Cerebellar nuclear complex (tissue), 1 donor: Measurements from ENCODE around the gene IL16.

ENCODE experiments used
- DNase-seq, 2 experiments: peaks; one replicate each; lab custom pipeline; 2025; lab: John Stamatoyannopoulos, UW

IL16 gene

DNA sequence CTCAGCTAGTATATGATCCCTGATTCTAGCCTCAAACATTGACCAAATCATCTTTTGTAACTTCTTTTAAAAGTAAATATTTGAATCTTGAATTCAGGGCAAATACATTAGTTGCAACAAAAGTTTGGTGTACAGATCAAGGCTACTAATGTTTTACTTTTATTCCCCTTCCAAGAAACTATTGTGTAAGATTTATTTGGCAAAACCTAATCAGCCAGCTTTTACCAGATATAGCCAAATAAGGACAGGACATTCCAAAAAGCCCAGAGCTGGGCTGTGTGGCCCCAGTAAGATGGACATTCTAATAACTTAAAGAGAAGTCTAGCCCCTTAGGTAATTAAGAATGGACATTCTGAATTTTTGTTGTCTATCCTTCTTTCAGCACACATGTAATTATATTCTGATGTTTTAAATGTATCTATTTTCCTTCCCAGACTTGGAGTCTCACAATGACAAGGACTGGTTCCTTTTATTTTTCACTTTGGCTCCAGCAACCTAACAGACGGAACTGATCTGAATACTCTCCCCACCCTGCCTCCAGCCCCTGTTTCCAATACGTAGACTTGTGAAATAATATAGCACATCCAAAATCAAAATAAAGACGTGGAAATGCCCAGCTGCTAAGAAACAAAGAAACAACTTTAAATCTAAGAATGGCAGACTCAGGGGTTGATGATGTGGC, 79.2 kb downstream of the IL16 start:
- DNase-seq = no peak

DNA sequence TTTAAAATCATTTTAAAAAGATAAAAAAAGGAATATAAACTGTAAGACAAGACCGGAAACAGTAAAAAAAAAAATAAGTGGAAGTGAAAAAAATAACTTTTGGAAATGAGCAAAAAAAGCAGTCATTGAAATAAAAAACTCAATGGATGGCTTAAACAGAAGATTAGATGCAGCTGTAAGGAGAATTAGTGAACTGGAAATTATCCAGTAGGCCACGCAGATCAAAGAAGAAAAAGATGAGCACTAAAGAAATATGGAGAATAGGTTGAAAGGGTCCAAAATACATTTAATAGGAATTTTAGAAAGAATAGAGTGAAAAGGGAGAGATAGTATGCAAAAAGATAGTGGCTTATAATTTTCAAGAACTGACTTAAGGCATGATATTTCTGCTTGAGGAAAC, 80.3 kb downstream of the IL16 start:
- no peak for DNase-seq

DNA sequence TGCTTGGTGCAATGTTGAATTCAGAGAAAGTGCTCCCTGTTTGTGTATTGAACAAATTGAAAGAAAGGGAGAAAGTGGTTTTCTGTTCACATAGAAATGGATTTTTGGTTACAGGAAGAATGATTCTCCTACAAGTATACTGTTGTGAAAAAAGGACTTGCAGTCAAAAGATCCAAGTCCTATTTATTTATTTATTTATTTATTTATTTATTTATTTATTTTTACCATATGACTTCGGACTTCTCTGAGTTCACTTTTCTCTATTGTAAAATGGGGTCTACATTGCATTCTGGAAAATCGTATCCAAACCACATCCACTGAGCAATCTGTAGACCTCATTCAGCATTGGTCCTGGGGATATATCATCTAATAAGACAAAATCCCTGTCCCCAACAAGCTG, 81.2 kb downstream of the IL16 start:
- DNase-seq = no peak

DNA sequence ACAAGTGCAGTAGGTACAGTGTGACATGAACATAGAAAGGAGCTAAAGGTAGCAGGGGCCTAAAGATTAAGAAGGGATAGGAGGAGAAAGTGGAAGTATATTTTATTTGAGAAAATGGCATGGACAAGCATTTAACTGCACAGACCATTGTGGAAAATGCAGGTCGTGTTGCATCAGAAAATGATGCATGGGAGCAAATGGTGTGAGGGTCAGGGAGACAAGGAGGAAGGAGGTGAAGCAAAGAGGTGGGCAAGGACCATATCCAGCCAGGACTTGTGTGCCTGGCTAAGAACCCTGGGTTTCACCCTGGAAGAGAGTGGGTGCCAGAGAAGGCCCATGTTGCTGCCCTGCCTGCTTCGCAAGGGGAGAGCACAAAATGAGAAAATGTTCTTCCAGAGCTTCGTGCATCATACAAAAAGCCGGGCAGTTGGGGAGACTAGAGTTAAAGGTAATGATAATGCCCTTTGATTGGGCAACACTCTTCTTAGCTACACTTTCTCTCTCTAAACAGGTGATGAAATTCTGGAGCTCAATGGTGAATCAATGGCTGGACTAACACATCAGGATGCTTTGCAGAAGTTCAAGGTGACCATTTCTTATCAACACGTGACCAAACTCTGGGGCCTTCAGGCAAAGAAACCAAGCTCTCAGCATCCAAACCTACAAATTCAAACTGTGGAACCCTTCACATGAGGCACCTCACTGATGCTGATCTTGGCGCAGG, 81.8 kb downstream of the IL16 start:
- DNase-seq = no peak

DNA sequence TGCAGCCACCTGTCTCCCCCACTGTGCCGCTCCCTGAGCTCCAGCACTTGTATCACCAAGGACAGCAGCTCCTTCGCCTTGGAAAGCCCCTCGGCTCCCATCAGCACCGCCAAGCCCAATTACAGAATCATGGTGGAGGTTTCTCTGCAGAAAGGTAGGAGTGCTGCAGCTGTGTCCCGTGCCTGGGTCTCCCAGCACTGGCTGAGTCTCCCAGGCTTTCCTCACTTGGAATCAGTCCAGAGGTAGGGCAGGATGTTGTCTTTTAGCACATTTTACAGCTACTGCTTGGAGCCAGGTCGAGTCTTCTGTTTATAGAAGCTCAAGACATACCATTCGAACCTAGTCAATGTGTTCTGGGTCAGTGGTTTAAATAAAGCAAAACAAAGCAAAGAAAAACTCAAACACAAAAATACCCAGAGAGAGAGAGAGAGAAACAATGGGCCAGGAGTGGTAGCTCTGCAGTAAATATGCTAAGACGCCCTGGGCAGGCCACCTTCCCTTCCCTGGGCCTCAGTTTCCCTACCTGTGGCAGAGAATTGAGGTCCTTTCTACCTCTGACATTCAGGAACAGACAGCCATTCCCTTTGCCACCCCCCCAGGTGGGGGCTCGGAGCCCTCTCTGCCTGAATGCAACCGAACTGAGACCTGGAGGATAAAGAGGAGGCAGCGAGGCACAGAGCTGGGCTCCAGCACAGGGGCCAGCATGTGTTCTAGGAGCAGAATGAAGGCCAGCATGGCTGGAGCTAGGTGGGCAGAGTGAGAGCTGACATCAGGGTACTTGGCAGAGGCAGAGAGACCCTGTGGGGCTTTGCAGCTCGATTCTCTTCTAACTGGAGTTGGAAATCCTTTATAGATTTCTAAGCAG, 83.2 kb downstream of the IL16 start:
- DNase-seq = no peak

DNA sequence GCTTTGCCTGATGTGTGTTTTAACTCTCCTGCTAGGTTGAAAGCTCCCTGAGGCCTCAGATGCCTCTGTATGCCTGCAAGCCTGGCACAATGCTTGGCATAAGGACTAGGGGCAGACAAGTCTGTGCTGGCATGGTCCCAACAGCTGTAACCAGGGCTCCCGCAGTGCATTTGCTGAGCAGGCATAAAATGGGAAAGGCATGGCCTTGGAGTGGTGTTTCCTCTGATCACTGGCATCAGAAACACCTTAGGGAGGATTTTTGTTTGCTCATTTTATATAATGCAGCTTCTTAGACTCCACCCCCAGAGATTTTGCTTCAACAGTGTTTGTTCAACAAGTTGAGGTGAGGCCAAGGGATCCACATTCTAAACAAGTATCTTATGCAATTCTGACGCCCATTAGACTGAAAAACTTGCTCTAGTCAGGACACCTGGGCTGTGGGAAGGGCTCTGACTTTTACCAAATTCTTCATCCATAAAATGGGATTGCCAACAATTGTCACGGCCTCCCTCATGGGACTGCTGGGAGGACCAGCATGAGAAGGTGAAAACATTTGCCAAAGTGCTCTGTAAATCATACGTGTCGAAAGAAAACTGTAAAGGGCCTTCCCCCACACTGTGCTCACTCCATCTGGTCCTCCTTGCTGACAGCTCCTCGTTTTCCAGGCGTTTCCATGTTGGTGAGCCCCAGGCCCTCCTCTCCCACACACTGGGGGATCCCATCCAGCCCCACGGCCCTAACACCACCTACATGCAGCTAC, 84.2 kb downstream of the IL16 start:
- no peak for DNase-seq

DNA sequence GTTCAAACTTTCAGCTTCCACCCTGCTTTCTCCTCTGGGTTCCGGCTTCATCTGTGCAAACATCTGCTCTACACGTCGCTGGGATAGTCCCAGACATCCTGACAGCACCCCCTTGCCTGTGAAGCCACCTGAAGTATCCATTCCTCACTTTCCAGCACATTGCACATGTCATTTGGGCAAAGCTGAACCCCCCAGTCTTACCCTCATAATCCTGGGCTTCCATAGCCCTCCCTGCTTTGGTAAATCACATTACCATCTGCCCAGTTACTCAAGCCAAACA, 84.7 kb downstream of the IL16 start:
- no peak for DNase-seq

DNA sequence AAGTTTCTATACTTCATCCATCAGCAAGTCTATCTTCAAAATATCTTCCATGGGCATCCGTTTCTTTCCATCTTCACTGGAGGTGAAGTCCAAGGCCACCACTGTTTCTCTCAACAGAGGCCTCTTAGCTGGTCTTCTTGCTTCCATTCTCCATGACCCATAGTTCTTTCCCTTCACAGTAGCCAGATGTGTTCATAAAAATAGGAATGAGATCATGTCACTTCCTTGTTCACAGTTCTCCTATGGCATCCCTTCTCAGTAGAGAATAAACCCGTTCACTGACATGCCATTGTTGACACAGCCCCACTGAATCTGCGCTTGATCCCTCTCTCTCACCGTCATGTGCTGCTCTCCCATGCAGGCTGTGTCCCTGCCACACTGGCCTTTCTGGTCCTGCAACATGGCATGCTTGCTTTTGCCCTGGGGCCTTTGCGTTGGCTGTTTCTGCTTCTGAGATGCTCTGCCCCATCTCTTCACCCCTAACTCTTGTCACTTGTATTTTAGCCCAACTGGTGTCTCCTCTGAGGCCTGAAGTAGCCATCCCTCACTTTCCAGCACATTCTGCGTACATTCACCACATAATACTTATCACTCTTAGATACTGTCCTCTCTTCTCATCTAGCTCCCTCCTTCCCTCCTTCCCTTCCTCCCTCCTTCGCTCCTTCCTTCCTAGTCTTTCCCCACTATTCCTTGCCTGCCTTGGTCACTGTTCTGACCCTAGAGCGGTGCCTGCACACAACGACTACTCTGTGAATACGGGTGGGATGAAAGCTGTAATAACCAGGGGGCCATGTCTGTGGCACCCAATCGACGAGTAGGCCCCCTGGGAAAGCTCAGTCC, 85.3 kb downstream of the IL16 start:
- no peak for DNase-seq

DNA sequence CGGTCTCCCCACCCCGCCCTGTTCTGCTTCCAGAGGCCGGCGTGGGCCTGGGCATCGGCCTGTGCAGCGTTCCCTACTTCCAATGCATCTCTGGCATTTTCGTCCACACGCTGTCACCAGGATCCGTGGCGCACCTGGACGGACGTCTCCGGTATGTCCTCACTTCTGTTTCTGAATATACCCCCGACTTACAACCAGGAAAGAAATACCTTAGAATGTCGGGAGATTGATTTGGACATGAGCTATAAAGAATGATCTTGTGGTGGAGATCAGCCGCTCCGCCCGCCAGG, 85.9 kb downstream of the IL16 start:
- no peak for DNase-seq

DNA sequence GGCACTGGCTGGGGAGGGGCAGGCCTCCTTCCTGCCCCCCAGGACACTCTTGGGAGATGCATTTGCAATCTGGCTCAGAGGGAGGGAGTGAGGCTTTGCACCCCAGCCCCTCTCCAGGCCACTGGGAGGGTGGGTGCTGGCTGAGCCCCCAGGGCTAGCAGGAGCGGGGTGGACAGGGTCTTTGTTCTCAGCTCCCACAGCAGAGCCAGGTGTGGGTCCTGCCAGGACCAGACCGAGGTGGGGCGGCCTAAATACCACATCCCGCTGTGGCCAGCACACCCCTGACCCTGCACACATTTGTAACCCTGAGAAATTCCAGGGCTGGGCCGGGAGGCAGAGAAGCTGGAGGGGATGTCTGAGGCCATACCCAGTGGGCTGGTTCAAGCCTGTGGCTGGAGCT, 86.2 kb downstream of the IL16 start:
- no peak for DNase-seq

DNA sequence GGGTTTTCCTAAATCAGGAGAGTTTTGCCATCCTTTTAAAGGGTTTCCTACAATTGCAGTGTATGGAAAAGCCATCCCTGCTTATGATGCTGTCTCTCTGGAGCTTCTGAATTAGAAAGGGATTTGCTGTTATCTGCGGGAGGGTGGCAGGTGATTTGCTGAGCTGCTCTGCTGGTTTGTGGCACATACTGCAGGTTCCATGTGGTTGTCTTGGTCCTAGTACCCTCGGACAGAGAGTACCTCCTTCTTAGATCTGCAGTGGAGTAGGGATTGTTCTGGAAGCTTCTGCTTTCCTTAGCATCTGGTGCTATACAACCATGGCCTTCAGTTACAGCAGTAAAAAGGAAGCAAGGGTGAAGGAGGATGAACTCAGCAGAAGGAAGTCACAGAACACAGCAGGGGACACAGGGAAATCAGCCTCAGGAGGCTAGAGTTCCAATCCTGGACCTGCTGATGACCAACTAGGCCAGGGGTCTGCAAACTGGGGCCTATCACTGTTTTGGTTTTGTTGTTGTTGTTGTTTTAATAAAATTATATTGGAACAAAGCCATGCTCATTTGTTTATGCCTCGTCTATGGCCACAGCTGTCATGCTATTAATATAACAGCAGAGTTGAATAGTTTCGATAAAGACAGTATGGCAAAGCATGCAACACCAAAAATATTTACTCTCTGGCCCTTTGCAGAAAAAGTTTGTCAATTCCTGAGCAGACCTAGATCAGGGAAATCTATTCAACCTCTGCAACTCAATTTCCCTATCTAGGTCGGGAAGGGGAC, 87.8 kb downstream of the IL16 start:
- no peak for DNase-seq

DNA sequence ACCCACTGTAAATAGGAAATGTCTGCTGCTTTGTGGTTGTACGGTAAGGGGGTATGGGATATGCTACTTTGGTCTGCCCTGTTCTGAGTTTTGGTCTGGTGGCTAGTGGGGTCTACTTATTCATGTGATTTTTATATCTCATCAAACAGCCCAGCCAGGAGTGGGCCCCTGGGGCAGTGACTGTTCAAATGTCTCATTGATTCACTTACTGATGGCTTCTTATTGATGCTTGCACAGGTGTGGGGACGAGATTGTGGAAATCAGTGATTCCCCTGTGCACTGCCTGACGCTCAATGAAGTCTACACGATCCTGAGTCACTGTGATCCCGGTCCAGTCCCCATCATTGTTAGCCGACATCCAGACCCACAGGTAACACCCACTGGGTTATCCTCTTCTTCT, 88.8 kb downstream of the IL16 start:
- no peak for DNase-seq

DNA sequence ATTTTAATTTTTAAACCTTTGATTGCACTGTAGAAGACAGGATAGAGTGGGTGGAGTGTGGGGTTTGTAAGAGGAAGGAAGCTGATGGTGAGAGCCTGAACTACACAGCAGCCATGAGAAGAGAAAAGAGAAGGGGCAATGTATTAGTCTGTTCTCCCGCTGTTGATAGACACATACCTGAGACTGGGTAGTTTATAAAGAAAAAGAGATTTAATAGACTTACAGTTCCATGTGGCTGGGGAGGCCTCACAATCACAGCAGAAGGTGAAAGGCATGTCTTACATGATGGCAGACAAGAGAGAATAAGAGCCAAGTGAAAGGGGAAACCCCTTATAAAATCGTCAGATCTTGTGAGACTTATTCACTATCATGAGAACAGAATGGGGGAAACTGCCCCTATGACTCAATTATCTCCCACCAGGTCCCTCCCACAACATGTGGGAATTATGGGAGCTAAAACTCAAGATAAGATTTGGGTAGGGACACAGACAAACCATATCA, 90.0 kb downstream of the IL16 start:
- no peak for DNase-seq

DNA sequence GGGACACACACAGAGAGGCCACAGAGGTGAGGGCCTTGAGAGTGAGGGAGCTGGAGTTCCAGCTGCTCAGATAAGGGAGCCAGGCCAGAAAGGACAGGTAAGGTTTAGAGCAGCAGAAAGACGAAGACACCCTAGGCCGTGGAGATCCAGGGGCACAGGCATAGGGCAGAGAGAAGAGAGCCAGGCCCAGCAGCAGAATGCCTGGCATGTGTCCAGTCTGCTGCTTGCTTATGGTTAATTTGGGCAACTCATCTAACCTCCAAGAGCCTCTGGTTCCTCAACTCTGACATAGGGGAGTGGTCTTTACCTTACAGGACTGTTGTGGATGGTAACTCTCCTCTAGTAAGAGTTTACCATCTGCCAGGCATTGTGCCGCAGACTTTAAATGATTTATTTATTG, 91.4 kb downstream of the IL16 start:
- DNase-seq = no peak

DNA sequence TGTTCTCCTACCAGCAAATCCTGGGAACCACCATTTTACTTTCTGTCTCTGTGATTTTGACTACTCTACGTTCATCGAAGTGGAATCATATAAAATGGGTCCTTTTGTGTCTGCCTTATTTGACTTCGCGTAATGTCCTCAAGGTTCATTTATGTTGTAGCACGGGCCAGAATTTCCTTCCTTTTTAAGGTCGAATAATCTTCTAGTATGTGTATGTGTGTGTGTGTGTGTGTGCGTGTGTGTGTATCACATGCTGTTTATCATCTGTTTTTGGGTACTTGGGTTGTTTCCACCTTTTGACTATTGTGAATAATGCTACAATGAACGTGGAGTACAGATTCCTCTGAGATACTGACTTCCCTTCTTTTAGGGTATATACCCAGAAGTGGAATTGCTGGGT, 91.9 kb downstream of the IL16 start:
- DNase-seq = no peak

DNA sequence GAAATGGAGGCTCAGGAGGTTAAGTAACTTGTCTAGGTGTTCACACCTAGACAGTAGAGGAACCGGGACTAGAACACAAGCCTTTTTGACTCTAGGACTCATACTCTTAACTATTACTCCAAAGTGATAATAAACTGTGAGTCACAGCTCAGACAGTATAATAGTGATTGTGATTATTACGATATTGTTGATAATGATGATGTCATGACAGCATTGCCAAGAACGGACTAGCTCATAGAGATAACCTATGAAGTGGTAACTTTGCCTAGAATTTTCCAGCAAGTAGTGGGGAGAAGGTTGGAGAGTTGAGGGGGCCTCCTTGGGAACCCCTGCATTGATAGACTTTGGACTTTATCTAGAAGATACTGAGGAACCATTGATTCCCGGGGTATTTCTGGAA, 93.2 kb downstream of the IL16 start:
- no peak for DNase-seq

DNA sequence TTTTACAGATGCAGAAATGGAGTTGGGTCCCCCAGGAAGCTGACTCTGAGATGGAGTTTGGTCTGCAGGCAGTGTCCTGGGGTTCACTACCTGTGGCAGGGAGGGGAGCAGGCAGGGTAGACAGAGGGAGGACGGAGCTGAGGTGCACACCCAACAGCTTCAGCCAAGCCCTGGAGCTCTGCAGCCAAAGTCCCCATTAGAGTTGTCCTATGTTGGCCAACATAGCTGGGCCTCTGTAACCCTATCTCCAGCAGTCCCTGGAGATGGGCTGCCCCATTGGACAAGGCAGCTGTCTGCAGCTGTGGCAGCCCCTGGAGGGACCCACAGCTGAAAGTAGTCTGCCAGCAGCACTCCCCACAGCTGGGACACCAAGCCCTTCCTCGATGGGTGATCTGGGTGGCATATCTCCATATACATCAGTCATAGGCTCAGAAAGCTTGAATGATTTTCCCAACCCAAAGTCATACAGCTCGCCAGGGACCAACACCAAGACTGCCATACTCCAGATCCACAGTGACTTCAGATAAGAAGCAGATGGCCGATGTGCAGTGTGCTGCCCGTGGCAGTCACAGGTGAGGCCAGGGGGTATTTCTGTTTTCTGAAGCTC, 95.3 kb downstream of the IL16 start:
- no peak for DNase-seq

DNA sequence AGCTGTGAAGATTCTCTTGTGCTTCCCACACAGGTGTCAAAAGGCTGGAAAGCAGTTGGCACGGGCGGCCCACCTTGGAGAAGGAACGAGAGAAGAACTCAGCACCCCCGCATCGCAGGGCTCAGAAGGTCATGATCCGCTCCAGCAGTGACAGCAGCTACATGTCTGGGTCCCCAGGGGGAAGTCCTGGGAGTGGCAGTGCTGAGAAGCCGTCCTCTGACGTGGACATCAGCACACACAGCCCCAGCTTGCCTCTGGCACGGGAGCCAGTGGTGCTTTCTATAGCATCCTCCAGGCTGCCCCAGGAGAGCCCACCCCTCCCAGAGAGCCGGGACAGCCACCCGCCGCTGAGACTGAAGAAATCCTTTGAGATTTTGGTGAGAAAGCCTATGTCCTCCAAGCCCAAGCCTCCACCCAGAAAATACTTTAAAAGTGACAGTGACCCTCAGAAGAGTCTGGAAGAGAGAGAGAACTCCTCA, 95.9 kb downstream of the IL16 start:
- DNase-seq = no peak

DNA sequence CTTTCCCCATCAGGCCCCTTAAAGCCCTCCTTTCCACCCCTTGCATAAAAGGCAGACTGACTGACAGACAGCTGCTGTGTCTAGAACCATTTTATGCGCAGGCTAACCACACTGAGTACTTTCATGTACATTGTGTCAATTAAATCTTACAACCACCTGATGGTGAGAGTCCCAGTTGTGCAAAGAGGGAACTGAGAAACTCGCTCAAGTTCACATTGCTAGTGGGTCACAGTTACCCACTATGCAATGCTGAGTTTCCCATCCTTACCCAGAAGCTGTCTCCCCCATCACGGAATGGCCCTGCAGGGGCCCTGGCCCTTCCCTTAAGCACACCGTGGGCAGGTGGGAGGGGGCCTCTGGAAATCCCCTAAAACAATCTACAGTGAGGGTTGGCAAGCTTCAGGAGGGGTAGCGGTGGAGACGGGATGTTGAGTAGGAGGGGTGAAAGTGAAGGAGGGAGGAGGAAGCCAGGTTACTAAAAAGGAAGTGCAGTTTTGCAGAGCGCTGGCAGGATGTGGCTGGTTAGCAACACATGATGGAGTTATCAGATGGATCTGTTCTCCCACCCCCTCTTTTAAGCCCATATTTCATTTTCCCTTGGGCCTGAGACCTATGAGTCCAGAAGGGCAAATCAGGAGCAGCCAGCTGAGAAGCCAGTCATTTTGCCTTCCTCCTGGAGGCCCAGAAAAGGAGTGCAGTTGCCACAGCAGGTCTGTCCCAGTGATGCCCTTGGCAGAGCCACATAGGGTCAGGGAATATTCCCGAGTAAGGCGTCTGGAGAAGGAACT, 97.2 kb downstream of the IL16 start:
- no peak for DNase-seq

DNA sequence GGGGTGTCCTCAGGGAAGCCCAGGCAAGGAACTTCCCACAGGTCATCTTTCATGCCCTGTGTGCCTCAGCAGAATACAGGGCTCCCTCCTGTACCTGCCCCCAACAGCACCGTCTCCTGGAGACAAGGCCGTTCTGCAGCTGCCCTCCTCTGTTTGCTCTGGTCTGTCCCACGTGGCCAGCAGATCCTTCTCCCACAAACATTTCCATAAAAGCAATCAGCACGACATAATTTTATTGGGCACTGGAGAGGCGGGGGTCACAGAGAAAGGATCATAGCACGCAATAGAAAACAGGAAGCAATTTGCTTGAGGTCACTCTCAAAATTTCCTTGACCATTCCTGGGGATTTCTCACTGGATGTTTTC, 97.8 kb downstream of the IL16 start:
- DNase-seq = no peak
